Progenitor cell of endocrine pancreas (in vitro differentiated cells): ENCODE measurements around the gene GALNTL6. TPM values are rescaled to one million over a fixed set of nuclear protein-coding genes. Genes with fewer than 3 reads are reported as not detected.

ENCODE experiments used
- DNase-seq: peaks from one replicate; pipeline ENCODE4 v3.0.0; 2021; ENCODE audit warnings: low spot score; ENCODE audit not compliant: unreplicated experiment
- H3K27ac Mint-ChIP-seq: 2 replicates; pipeline ENCODE4 v1.8.0; 2021; ENCODE audit warnings: mild to moderate bottlenecking, moderate library complexity, mixed read lengths
- H3K27me3 Mint-ChIP-seq: 2 replicates; pipeline ENCODE4 v1.8.0; 2021; ENCODE audit warnings: mixed read lengths
- H3K36me3 Mint-ChIP-seq: 2 replicates; pipeline ENCODE4 v1.8.0; 2022; ENCODE audit warnings: mixed read lengths; ENCODE audit not compliant: insufficient read depth
- H3K4me1 Mint-ChIP-seq: 2 replicates; pipeline ENCODE4 v1.8.0; 2021; ENCODE audit warnings: low read depth, mixed read lengths
- H3K4me3 Mint-ChIP-seq: 2 replicates; pipeline ENCODE4 v1.8.0; 2021; ENCODE audit warnings: low read depth, mild to moderate bottlenecking, moderate library complexity, mixed read lengths
- H3K9me3 Mint-ChIP-seq: 2 replicates; pipeline ENCODE4 v1.8.0; 2021; ENCODE audit warnings: low read depth, mixed read lengths
- total RNA-seq: library from RNA; stranded (reverse); gene quantifications from 2 replicates; pipeline ENCODE4 v1.2.1, GENCODE V29; 2021
- TF ChIP-seq, protein P1 (sequence below): fragments of 200-600 bp; sonication (generic); IDR thresholded peaks from one replicate; pipeline ENCODE4 v1.5.0; 2021; ENCODE audit warnings: antibody characterized with exemption, mild to moderate bottlenecking; ENCODE audit not compliant: unreplicated experiment

The GALNTL6 gene
- total RNA-seq, 1 donor from 2014 or later = 0.14 TPM

- TF ChIP-seq, protein P1, sequence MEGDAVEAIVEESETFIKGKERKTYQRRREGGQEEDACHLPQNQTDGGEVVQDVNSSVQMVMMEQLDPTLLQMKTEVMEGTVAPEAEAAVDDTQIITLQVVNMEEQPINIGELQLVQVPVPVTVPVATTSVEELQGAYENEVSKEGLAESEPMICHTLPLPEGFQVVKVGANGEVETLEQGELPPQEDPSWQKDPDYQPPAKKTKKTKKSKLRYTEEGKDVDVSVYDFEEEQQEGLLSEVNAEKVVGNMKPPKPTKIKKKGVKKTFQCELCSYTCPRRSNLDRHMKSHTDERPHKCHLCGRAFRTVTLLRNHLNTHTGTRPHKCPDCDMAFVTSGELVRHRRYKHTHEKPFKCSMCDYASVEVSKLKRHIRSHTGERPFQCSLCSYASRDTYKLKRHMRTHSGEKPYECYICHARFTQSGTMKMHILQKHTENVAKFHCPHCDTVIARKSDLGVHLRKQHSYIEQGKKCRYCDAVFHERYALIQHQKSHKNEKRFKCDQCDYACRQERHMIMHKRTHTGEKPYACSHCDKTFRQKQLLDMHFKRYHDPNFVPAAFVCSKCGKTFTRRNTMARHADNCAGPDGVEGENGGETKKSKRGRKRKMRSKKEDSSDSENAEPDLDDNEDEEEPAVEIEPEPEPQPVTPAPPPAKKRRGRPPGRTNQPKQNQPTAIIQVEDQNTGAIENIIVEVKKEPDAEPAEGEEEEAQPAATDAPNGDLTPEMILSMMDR = no peak
- DNase-seq = no peak
- no peaks in the 10 kb centered on the region for H3K4me1 Mint-ChIP-seq
- H3K4me3 Mint-ChIP-seq = no peak overlapping the region
- H3K27me3 Mint-ChIP-seq = no peaks in the 10 kb centered on the region
- no peak overlapping the region for H3K27ac Mint-ChIP-seq
- no peaks in the 10 kb centered on the region for H3K36me3 Mint-ChIP-seq
- H3K9me3 Mint-ChIP-seq = no peaks in the 10 kb centered on the region
Observed at GRCh38 chr4:172152284-172152683, 339.1 kb downstream of the GALNTL6 start.

DNA sequence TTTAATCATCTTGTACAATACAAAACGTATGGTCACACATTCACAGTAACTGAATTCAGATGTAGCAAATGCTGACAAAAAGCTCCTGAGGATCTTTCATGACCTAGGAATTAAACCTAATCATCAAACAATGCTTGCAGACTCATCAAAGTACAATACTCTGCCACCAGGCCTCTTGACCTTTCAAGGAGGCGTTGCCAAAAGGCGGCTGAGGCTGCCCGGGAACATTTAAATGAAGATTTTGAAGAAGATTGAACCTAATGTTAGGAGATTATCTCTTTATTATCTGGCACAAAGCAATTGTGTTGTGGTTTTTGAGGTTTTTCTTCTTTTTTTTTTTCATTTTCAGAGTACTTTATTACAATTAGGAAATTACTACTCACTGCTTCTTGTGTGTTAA, 340.5 kb downstream of the GALNTL6 start:
- H3K36me3 Mint-ChIP-seq = no peaks in the 10 kb centered on the region
- no peak overlapping the region for H3K27ac Mint-ChIP-seq
- no peaks in the 10 kb centered on the region for H3K27me3 Mint-ChIP-seq
- TF ChIP-seq, protein P1 = no peak
- no peaks in the 10 kb centered on the region for H3K4me1 Mint-ChIP-seq
- no peak for DNase-seq
- no peaks in the 10 kb centered on the region for H3K9me3 Mint-ChIP-seq
- H3K4me3 Mint-ChIP-seq = no peak overlapping the region

DNA sequence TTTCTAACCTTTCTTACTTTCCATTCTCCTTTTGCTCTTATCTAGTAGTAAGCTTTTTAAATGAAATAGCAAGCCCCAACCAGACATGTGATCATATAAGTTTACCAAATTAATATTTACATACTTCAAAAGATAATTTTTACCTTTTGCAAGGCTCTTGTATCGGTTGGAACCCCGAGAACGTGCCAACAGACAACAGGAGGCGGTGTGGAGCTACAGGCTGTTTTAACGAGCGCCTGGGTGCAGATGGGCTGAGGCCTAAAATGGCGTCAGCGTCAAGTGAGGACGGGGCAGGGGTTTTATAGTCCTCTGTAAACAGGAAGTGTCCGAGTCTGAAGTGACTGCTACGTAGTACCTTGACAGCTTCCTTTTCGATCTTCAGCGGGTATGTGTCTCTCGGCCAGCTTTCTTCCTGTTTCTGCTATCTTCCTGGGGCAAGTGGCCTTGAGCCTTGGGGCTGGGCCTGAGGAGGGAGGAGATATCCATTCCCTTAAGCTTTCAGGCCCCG, 342.7 kb downstream of the GALNTL6 start:
- Mint-ChIP-seq H3K27me3 (peaks cover 14% of the 10 kb centered on the region), H3K4me3 (no peak overlapping the region), H3K27ac (no peak overlapping the region), H3K9me3 (no peaks in the 10 kb centered on the region), H3K36me3 (no peaks in the 10 kb centered on the region), H3K4me1 (no peaks in the 10 kb centered on the region)
- no peak for DNase-seq
- TF ChIP-seq, protein P1 = no peak

DNA sequence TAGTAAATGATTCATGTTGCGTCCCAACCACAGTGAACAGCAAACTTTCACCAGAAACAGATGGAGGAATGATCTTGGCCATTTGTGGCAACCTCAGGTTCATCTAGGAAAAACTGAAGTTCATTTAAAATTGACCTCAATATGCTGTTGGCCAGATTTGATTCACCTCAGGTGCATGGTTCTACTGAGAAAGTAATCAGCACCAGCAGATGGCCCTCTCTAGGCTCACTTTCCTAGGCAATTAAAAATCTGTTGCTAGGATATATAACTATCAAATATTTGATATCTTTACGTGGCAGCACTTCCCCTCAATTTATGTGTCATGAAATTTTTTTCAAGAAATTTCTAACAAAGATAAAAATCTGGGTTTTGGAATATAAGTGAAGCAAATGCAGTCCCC, 344.7 kb downstream of the GALNTL6 start:
- Mint-ChIP-seq H3K4me3 (no peak overlapping the region), H3K27ac (no peak overlapping the region), H3K27me3 (peaks cover 19% of the 10 kb centered on the region), H3K9me3 (no peaks in the 10 kb centered on the region), H3K36me3 (no peaks in the 10 kb centered on the region), H3K4me1 (peaks cover 10% of the 10 kb centered on the region)
- no peak for DNase-seq
- TF ChIP-seq, protein P1 = no peak

GRCh38 chr4:172163215-172163614, 350.0 kb downstream of the GALNTL6 start:
- no peak overlapping the region for H3K4me3 Mint-ChIP-seq
- no peak overlapping the region for H3K27ac Mint-ChIP-seq
- no peak for DNase-seq
- peaks cover 29% of the 10 kb centered on the region for H3K27me3 Mint-ChIP-seq
- H3K36me3 Mint-ChIP-seq = no peaks in the 10 kb centered on the region
- TF ChIP-seq, protein P1 = no peak
- H3K9me3 Mint-ChIP-seq = peaks cover under 1% of the 10 kb centered on the region
- H3K4me1 Mint-ChIP-seq = peaks cover 19% of the 10 kb centered on the region
